ENCODE results near the gene POU5F1. TPM values are rescaled to one million over a fixed set of nuclear protein-coding genes. Genes with fewer than 3 reads are reported as not detected.

The POU5F1 gene
- polyA plus RNA-seq, 2 of the 4 experiments (the other 2 are of a cell fraction): 2.7 to 2.8 TPM

DNA sequence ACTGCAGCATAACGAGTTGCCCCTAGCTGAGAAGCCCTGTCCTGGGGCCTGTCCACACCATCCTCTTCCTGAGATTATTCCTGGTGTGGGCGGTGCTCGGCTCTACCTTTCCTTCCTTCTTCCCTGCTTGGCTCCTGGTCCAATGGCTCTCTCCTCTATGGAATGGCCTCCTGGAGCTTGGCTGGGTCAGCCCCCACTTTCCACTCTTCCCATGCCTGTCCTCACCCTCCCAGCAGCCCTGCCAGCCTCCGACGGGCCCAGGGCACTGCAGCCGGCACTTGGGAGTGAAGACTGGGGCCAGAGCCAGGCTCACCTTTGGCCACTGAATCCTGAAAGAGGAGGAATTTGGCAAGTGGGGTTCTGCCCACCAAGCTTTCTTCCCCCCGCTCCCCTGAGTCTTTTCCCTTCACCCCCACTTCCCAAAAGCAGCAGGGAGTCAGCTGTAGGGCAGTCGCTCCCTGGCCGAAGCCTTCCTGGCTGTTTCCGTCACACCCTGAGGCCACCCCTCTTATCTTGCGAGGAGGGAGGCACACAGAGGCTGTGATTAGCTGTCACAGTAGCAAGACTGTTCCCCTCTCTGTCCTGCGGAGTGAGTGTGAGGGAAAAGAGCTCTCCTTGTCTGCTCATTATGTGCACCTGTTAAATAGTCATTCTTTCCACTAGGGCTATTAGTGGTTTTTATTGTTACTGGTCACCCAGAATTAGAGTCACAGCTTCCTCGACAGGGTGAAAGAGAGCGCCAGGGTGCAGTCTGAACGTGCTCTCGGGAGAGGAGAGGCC lies 43.9 kb downstream of the POU5F1 start:
- CTCF ChIA-PET: interaction anchor here (0.6 to 7.0 kb wide), 10 partner anchors 10 to 240 kb away, joined by 3 to 46 read pairs (median 7); partner anchors contain the start of genes C6orf15 and PSORS1C1
- DNase-seq (ENCODE audit: low read depth in 1 of 2, low spot score in 1 of 2) (no peak), ATAC-seq (no peak; a peak in 1 of 6 replicates), FAIRE-seq (no peak)
- H3K4me2 ChIP-seq: peak overlapping the region; percentile 14; the same call in 1 of the 3 replicates
- H3K4me1 ChIP-seq: peaks cover 36% of the 10 kb centered on the region
- peak overlapping the region; percentile 29 to 50; a peak in 2 of 6 replicates for H3K27ac ChIP-seq
- POLR2A ChIA-PET: no interaction called here
- H3K4me3 ChIP-seq: no peak overlapping the region
- WGBS (ENCODE audit: missing lambda C conversion rate): 79% methylated on average over 14 of the region's 16 CpGs
- no peak for TF ChIP-seq CEBPB (IDR thresholded peaks at IDR 0.05)
- TF ChIP-seq, protein P1, sequence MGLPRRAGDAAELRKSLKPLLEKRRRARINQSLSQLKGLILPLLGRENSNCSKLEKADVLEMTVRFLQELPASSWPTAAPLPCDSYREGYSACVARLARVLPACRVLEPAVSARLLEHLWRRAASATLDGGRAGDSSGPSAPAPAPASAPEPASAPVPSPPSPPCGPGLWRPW (IDR thresholded peaks at IDR 0.05): no peak
- no peak for TF ChIP-seq CHD4 (IDR thresholded peaks at IDR 0.05; ENCODE audit: borderline replicate concordance)
- TF ChIP-seq HOXB13 (CRISPR knock-in tag; IDR thresholded peaks at IDR 0.05; ENCODE audit: low read depth): no peak
- TF ChIP-seq, protein P2, sequence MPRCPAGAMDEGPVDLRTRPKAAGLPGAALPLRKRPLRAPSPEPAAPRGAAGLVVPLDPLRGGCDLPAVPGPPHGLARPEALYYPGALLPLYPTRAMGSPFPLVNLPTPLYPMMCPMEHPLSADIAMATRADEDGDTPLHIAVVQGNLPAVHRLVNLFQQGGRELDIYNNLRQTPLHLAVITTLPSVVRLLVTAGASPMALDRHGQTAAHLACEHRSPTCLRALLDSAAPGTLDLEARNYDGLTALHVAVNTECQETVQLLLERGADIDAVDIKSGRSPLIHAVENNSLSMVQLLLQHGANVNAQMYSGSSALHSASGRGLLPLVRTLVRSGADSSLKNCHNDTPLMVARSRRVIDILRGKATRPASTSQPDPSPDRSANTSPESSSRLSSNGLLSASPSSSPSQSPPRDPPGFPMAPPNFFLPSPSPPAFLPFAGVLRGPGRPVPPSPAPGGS (IDR thresholded peaks at IDR 0.05): no peak
- TF ChIP-seq FOXS1 (CRISPR knock-in tag; IDR thresholded peaks at IDR 0.05): no peak
- no peak for TF ChIP-seq POLR2AphosphoS2 (conservative IDR thresholded peaks at IDR 0.05; ENCODE audit: low read length)
- no peak for TF ChIP-seq MYC (IDR thresholded peaks at IDR 0.05; ENCODE audit: borderline replicate concordance, low read length)
- no peak for TF ChIP-seq JUNB (IDR thresholded peaks at IDR 0.05)
- TF ChIP-seq RNF2 (IDR thresholded peaks at IDR 0.05; ENCODE audit: borderline replicate concordance, low read depth): no peak
- TF ChIP-seq EP300 (IDR thresholded peaks at IDR 0.05): no peak
- TF ChIP-seq MAZ (IDR thresholded peaks at IDR 0.05; ENCODE audit: borderline replicate concordance, low read depth, low read length): no peak
- no peak for TF ChIP-seq CBX8 (IDR thresholded peaks at IDR 0.05)
- TF ChIP-seq ZFP36 (IDR thresholded peaks at IDR 0.05; ENCODE audit: borderline replicate concordance, partially characterized antibody): no peak
- no peak for TF ChIP-seq EHMT2 (IDR thresholded peaks at IDR 0.05; ENCODE audit: low read depth)
- TF ChIP-seq, protein P3, sequence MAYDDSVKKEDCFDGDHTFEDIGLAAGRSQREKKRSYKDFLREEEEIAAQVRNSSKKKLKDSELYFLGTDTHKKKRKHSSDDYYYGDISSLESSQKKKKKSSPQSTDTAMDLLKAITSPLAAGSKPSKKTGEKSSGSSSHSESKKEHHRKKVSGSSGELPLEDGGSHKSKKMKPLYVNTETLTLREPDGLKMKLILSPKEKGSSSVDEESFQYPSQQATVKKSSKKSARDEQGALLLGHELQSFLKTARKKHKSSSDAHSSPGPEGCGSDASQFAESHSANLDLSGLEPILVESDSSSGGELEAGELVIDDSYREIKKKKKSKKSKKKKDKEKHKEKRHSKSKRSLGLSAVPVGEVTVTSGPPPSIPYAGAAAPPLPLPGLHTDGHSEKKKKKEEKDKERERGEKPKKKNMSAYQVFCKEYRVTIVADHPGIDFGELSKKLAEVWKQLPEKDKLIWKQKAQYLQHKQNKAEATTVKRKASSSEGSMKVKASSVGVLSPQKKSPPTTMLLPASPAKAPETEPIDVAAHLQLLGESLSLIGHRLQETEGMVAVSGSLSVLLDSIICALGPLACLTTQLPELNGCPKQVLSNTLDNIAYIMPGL (CRISPR knock-in tag; IDR thresholded peaks at IDR 0.05; ENCODE audit: borderline replicate concordance): no peak
- TF ChIP-seq, protein P4, sequence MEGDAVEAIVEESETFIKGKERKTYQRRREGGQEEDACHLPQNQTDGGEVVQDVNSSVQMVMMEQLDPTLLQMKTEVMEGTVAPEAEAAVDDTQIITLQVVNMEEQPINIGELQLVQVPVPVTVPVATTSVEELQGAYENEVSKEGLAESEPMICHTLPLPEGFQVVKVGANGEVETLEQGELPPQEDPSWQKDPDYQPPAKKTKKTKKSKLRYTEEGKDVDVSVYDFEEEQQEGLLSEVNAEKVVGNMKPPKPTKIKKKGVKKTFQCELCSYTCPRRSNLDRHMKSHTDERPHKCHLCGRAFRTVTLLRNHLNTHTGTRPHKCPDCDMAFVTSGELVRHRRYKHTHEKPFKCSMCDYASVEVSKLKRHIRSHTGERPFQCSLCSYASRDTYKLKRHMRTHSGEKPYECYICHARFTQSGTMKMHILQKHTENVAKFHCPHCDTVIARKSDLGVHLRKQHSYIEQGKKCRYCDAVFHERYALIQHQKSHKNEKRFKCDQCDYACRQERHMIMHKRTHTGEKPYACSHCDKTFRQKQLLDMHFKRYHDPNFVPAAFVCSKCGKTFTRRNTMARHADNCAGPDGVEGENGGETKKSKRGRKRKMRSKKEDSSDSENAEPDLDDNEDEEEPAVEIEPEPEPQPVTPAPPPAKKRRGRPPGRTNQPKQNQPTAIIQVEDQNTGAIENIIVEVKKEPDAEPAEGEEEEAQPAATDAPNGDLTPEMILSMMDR (IDR thresholded peaks at IDR 0.05): no peak
- no peak for TF ChIP-seq PHF8 (IDR thresholded peaks at IDR 0.05; ENCODE audit: borderline replicate concordance, low read depth)
- TF ChIP-seq RCOR1 (IDR thresholded peaks at IDR 0.05; ENCODE audit: low read depth, low read length): no peak
- no peaks in the 10 kb centered on the region for H3K9me3 ChIP-seq
